Activated CD4-positive, alpha-beta memory T cell treated with anti-CD3 and anti-CD28 coated beads, Interleukin-2, amount 10 ng/mL, durations not matched to agents 7 days and 5 days (primary cell): Measurements from ENCODE around the gene CAMTA1. TPM values are rescaled to one million over a fixed set of nuclear protein-coding genes. Genes with fewer than 3 reads are reported as not detected.

Source experiments
- CTCF ChIA-PET: fragments of 350-600 bp; sonication (Branson Sonifier 250); formaldehyde crosslinking; loops from one replicate; lab custom pipeline; 2021; ENCODE audit warnings: antibody characterized with exemption, inconsistent platforms; lab: Charles Lee
- POLR2A ChIA-PET: fragments of 350-600 bp; sonication (Branson Sonifier 250); formaldehyde crosslinking; loops from one replicate; lab custom pipeline; 2021; ENCODE audit warnings: antibody characterized with exemption; lab: Charles Lee
- DNase-seq: peaks from one replicate; pipeline ENCODE4 v3.0.0-alpha.2; 2020
- H3K27ac Mint-ChIP-seq: one replicate; pipeline ENCODE4 v1.8.0; 2021; ENCODE audit warnings: mild to moderate bottlenecking, mixed read lengths
- H3K27me3 Mint-ChIP-seq: one replicate; pipeline ENCODE4 v1.8.0; 2021; ENCODE audit warnings: mixed read lengths
- H3K36me3 Mint-ChIP-seq: one replicate; pipeline ENCODE4 v1.8.0; 2021; ENCODE audit warnings: low read depth, mixed read lengths
- H3K4me1 Mint-ChIP-seq: one replicate; pipeline ENCODE4 v1.8.0; 2021; ENCODE audit warnings: mixed read lengths
- H3K4me3 Mint-ChIP-seq: one replicate; pipeline ENCODE4 v1.8.0; 2021; ENCODE audit warnings: mild to moderate bottlenecking, mixed read lengths
- H3K9me3 Mint-ChIP-seq: one replicate; pipeline ENCODE4 v1.8.0; 2021; ENCODE audit warnings: mixed read lengths
- total RNA-seq, 2 experiments: library from RNA; stranded (reverse); gene quantifications; one replicate each; pipeline ENCODE4 v1.2.3, GENCODE V29; 2021

CAMTA1 gene
- total RNA-seq, 2 experiments from 2014 or later: 43.0 to 47.3 TPM

DNA sequence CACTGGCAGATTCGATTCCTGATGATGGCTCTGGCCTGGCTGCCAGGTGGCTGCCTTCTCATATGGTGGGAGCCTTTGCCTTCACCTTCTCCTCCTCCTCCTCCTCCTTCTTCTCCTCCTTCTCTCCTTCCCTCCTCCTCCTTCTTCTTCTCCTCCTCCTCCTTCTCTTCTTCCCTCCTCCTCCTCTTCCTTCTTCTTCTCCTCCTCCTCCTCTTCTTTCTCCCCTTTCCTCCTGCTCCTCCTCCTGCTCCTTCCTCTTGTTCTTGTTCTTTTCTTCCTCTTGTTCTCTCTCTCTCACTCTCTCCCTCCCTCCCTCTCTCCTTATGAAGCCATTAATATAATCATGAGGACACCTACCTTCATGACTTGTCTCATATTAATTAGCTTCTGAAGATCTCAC is 278.7 kb downstream of the CAMTA1 start:
- Mint-ChIP-seq H3K4me1 (no peaks in the 10 kb centered on the region), H3K27ac (no peak overlapping the region), H3K36me3 (no peaks in the 10 kb centered on the region), H3K9me3 (no peaks in the 10 kb centered on the region), H3K27me3 (no peaks in the 10 kb centered on the region), H3K4me3 (no peak overlapping the region)
- ChIA-PET POLR2A (no interaction called here), CTCF (no interaction called here)
- DNase-seq: no peak

- no peaks in the 10 kb centered on the region for H3K4me1 Mint-ChIP-seq
- no peaks in the 10 kb centered on the region for H3K9me3 Mint-ChIP-seq
- no peak overlapping the region for H3K4me3 Mint-ChIP-seq
- ChIA-PET CTCF (interaction anchor here (1.8 kb wide), 1 partner anchor 16 kb away, joined by 7 read pairs; no protein-coding TSS in a partner anchor), POLR2A (no interaction called here)
- H3K27me3 Mint-ChIP-seq: peaks cover 5% of the 10 kb centered on the region
- DNase-seq: no peak
- no peak overlapping the region for H3K27ac Mint-ChIP-seq
- no peaks in the 10 kb centered on the region for H3K36me3 Mint-ChIP-seq
Observed at GRCh38 chr1:7068552-7068951, 283.3 kb downstream of the CAMTA1 start.

- POLR2A ChIA-PET: no interaction called here
- DNase-seq: no peak
- CTCF ChIA-PET: interaction anchor here (0.8 to 1.9 kb wide), 9 partner anchors 10 to 351 kb away, joined by 3 to 11 read pairs (median 4); no protein-coding TSS in a partner anchor
- Mint-ChIP-seq H3K27me3 (peaks cover 5% of the 10 kb centered on the region), H3K27ac (no peak overlapping the region), H3K4me3 (no peak overlapping the region), H3K36me3 (no peaks in the 10 kb centered on the region), H3K9me3 (no peaks in the 10 kb centered on the region), H3K4me1 (no peaks in the 10 kb centered on the region)
Observed at GRCh38 chr1:7069931-7070330, 284.7 kb downstream of the CAMTA1 start.

- Mint-ChIP-seq H3K27me3 (peaks cover 5% of the 10 kb centered on the region), H3K36me3 (no peaks in the 10 kb centered on the region), H3K4me1 (no peaks in the 10 kb centered on the region), H3K9me3 (no peaks in the 10 kb centered on the region), H3K4me3 (no peak overlapping the region), H3K27ac (no peak overlapping the region)
- CTCF ChIA-PET: interaction anchor here (0.7 to 1.9 kb wide), 12 partner anchors 9 to 351 kb away, joined by 3 to 11 read pairs (median 3); no protein-coding TSS in a partner anchor
- DNase-seq: peak; percentile 48
- POLR2A ChIA-PET: no interaction called here
Observed at GRCh38 chr1:7070389-7071029, 285.3 kb downstream of the CAMTA1 start.

DNA sequence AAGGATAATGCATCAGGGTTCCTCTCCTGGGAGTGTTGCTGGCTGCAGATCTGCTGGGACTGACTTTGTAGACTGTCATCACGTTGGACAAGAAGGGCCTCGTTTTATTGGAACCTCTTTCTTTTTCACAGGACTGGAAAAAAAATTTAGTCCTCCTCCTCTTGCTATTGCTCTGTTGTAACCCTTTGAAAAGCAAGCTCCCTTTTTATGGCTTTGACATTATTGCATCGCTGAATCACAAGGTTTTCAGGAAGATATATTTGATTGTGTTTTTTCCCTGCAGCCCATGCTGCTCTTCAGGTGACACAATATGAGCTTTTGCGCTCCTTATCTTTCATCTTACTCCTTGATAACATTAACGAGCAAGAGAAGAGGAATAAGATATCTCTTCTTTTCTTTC is 290.9 kb downstream of the CAMTA1 start:
- CTCF ChIA-PET: no interaction called here

GRCh38 chr1:7076572-7076971 is 291.3 kb downstream of the CAMTA1 start:
- no peaks in the 10 kb centered on the region for H3K9me3 Mint-ChIP-seq
- H3K27ac Mint-ChIP-seq: no peak overlapping the region
- no peak for DNase-seq
- H3K36me3 Mint-ChIP-seq: no peaks in the 10 kb centered on the region
- peaks cover 3% of the 10 kb centered on the region for H3K27me3 Mint-ChIP-seq
- ChIA-PET POLR2A (no interaction called here), CTCF (interaction anchor here (0.7 kb wide), 1 partner anchor 552 kb away, joined by 5 read pairs; no protein-coding TSS in a partner anchor)
- no peak overlapping the region for H3K4me3 Mint-ChIP-seq
- H3K4me1 Mint-ChIP-seq: no peaks in the 10 kb centered on the region

More for the DNA sequence above, 290.9 kb downstream of the CAMTA1 start:
- Mint-ChIP-seq H3K4me1 (no peaks in the 10 kb centered on the region), H3K36me3 (no peaks in the 10 kb centered on the region), H3K9me3 (no peaks in the 10 kb centered on the region), H3K27me3 (peaks cover 3% of the 10 kb centered on the region), H3K27ac (no peak overlapping the region), H3K4me3 (no peak overlapping the region)
- DNase-seq: no peak
- POLR2A ChIA-PET: no interaction called here

- Mint-ChIP-seq H3K9me3 (no peaks in the 10 kb centered on the region), H3K4me1 (no peaks in the 10 kb centered on the region), H3K4me3 (no peak overlapping the region), H3K27ac (no peak overlapping the region), H3K36me3 (no peaks in the 10 kb centered on the region), H3K27me3 (peaks cover 3% of the 10 kb centered on the region)
- no peak for DNase-seq
- ChIA-PET POLR2A (no interaction called here), CTCF (interaction anchor here (0.7 kb wide), 1 partner anchor 551 kb away, joined by 5 read pairs; no protein-coding TSS in a partner anchor)
Observed at GRCh38 chr1:7077136-7077535, 291.9 kb downstream of the CAMTA1 start.

DNA sequence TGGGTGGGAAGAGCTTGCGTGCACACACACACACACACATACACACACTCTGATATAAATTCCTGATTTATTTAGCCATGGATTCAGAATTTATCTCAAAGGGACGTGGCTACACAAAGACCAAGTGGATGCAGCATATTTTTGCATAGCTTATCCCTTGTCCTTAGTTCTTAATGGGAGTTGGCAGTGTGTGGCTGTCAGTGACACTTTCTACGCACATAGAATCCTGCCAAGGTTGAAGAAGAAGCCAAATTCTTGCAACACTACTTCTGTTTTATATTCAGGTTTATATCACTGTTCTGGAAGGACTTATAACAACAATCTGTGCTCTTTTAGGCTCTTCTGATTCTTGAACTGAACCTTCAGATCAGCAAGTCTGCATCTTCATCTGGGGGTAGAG is 292.7 kb downstream of the CAMTA1 start:
- Mint-ChIP-seq H3K27me3 (no peaks in the 10 kb centered on the region), H3K36me3 (no peaks in the 10 kb centered on the region), H3K9me3 (no peaks in the 10 kb centered on the region), H3K4me3 (no peak overlapping the region), H3K27ac (no peak overlapping the region), H3K4me1 (no peaks in the 10 kb centered on the region)
- ChIA-PET CTCF (no interaction called here), POLR2A (no interaction called here)
- DNase-seq: no peak

DNA sequence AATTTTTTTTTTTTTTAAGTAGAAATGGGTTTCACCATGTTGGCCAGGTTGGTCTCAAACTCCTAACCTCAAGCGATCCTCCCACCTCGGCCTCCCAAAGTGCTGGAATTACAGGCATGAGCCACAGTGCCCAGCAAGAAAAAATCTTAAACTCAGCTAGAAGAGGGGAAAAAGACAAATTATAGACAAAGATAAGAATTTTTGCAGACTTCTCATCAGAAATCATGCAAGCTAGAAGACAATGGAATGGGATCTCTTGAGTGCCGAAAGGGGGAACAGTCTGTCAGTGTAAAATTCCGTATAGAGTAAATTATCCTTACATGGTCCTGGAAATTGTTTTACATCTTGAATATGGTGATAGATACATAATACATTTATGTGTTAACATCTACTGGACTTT is 294.4 kb downstream of the CAMTA1 start:
- Mint-ChIP-seq H3K4me1 (no peaks in the 10 kb centered on the region), H3K9me3 (no peaks in the 10 kb centered on the region), H3K4me3 (no peak overlapping the region), H3K27me3 (no peaks in the 10 kb centered on the region), H3K27ac (no peak overlapping the region), H3K36me3 (no peaks in the 10 kb centered on the region)
- DNase-seq: no peak
- POLR2A ChIA-PET: no interaction called here
- CTCF ChIA-PET: interaction anchor here (2.8 kb wide), 1 partner anchor 9 kb away, joined by 10 read pairs; no protein-coding TSS in a partner anchor

DNA sequence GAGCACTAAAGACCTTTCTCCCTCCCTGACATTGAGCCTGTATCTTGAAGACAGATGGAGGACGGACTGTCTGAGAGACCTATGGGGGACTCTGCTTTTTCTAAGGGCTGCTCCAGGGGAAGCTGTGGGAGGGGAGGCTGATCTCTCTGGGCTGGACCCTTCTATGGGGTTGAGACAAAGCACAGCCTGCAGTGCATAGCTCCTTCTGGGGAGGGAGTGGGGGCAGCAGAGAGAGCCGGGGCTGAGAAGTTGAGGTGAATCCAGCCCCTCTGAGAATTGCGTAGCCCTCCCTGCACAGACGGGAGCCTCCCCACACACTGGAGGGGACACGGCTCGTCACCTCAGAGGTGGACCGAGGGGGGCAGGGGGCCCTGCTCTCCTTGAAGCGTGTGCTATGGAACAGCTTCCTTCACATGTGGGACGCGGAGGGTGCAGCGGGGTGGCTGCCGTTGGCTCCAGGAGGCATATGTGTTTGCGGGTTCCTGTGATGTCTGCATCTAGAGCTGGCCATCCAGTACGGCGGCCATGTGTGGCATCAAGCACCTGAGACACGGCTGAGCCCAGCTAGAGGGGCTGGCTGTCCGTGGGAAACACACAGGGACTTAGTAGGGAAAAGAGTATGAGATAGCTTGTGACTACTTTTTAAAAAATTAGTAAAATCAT is 299.1 kb downstream of the CAMTA1 start:
- no peak overlapping the region for H3K27ac Mint-ChIP-seq
- H3K36me3 Mint-ChIP-seq: no peaks in the 10 kb centered on the region
- POLR2A ChIA-PET: no interaction called here
- no peak for DNase-seq
- CTCF ChIA-PET: interaction anchor here (1.8 kb wide), 1 partner anchor 15 kb away, joined by 7 read pairs; no protein-coding TSS in a partner anchor
- no peaks in the 10 kb centered on the region for H3K4me1 Mint-ChIP-seq
- H3K4me3 Mint-ChIP-seq: no peak overlapping the region
- H3K9me3 Mint-ChIP-seq: no peaks in the 10 kb centered on the region
- no peaks in the 10 kb centered on the region for H3K27me3 Mint-ChIP-seq

- Mint-ChIP-seq H3K36me3 (no peaks in the 10 kb centered on the region), H3K4me3 (no peak overlapping the region), H3K9me3 (no peaks in the 10 kb centered on the region), H3K27me3 (no peaks in the 10 kb centered on the region), H3K4me1 (no peaks in the 10 kb centered on the region), H3K27ac (no peak overlapping the region)
- ChIA-PET CTCF (no interaction called here), POLR2A (no interaction called here)
- no peak for DNase-seq
Observed at GRCh38 chr1:7085521-7085920, 300.3 kb downstream of the CAMTA1 start.

GRCh38 chr1:7086106-7086505 is 300.9 kb downstream of the CAMTA1 start:
- Mint-ChIP-seq H3K27ac (no peak overlapping the region), H3K4me3 (no peak overlapping the region), H3K9me3 (no peaks in the 10 kb centered on the region), H3K36me3 (no peaks in the 10 kb centered on the region), H3K4me1 (no peaks in the 10 kb centered on the region), H3K27me3 (no peaks in the 10 kb centered on the region)
- CTCF ChIA-PET: no interaction called here
- POLR2A ChIA-PET: no interaction called here
- no peak for DNase-seq

DNA sequence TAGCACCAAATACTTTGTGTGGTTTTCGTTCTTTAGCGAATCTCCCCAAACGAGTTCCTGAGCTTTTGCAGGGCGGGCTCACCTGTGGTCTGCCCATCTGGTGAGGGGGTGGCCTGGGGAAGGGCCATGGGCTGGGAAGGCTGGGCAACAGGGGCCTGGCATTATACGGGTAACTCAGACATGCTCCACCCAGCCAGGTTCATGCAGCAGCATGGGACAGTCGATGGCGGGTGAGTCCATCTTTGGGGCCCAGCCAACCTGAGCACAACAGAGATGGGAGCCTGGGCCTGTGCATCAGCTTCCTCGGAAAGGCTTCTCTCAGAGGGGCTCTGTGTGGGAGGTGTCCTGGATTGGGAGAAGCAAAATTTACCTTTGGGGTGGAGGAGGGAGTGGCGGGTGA is 302.6 kb downstream of the CAMTA1 start:
- ChIA-PET CTCF (no interaction called here), POLR2A (no interaction called here)
- no peaks in the 10 kb centered on the region for H3K9me3 Mint-ChIP-seq
- H3K27me3 Mint-ChIP-seq: no peaks in the 10 kb centered on the region
- no peak overlapping the region for H3K4me3 Mint-ChIP-seq
- no peak for DNase-seq
- no peaks in the 10 kb centered on the region for H3K36me3 Mint-ChIP-seq
- H3K4me1 Mint-ChIP-seq: no peaks in the 10 kb centered on the region
- H3K27ac Mint-ChIP-seq: no peak overlapping the region
